Coronary artery (tissue), 2 donors: ENCODE data around the gene IFNAR1.
A peak's percentile ranks its signal among the peaks of the same experiment; 100 is the strongest.

Source experiments
- DNase-seq: peaks from one replicate; pipeline ENCODE4 v3.0.0-alpha.2; 2017; ENCODE audit warnings: low spot score
- H3K27ac ChIP-seq, 2 donors: fragments of 200-600 bp; sonication (generic); one replicate each; pipeline ENCODE4 v1.5.1; 2016 to 2019
- H3K4me3 ChIP-seq: fragments of 200-600 bp; sonication (generic); 2 replicates; pipeline ENCODE4 v1.5.1; 2016; ENCODE audit warnings: mild to moderate bottlenecking, moderate library complexity
- TF ChIP-seq, protein P1 (sequence below): fragments of 200-600 bp; sonication (generic); IDR thresholded peaks from one replicate; pipeline ENCODE4 v1.5.1; 2019; ENCODE audit warnings: antibody characterized with exemption

IFNAR1 gene

DNA sequence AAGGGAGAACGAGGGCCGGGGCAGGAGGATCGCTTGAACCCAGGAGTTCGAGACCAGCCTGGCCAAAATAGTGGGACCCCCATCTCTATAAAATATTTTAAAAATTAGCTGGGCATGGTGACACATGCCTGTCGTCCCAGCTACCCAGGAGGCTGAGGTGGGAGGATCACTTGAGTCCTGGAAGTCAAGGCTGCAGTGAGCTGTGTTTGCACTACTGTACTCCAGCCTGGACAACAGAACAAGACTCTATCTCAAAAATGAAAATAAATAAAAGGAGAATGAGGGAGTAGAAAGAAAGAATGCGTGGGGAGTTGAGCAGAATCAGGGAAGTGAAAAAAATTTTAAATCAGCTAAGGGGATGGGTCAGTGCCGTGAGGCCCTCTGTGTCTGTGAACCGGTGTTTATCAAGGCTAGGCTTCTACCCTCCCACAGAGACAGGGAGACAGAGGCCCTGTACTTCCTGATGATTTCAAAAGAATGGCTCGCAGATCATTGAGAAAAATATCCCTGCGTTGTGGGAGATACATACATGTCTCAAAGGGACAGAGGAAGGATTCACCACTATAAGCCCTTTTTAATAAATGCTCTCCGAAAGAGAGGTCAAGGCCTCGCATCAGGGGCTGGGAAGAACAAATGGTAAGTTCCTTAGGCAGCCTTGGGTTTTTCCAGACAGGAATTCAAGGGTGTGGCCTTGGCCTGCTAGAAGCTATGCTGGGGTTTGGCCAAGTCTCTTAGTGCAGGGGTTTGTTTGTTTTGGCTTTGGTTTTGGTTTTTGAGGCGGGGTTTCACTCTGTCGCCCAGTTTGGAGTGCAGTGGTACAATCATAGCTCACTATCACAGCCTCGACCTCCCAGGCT lies 37.9 kb upstream of the IFNAR1 start:
- no peak for DNase-seq
- TF ChIP-seq, protein P1, sequence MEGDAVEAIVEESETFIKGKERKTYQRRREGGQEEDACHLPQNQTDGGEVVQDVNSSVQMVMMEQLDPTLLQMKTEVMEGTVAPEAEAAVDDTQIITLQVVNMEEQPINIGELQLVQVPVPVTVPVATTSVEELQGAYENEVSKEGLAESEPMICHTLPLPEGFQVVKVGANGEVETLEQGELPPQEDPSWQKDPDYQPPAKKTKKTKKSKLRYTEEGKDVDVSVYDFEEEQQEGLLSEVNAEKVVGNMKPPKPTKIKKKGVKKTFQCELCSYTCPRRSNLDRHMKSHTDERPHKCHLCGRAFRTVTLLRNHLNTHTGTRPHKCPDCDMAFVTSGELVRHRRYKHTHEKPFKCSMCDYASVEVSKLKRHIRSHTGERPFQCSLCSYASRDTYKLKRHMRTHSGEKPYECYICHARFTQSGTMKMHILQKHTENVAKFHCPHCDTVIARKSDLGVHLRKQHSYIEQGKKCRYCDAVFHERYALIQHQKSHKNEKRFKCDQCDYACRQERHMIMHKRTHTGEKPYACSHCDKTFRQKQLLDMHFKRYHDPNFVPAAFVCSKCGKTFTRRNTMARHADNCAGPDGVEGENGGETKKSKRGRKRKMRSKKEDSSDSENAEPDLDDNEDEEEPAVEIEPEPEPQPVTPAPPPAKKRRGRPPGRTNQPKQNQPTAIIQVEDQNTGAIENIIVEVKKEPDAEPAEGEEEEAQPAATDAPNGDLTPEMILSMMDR: no peak
- Histone ChIP-seq H3K27ac (peak overlapping the region; percentile 43 to 84), H3K4me3 (peak overlapping the region; percentile 8)

- H3K4me3 ChIP-seq: no peak overlapping the region
- TF ChIP-seq, protein P1: no peak
- DNase-seq: no peak
- peak overlapping the region in 1 of 2 donors; percentile 55 for H3K27ac ChIP-seq
These were observed 35.5 kb upstream of the IFNAR1 start for GRCh38 chr21:33289199-33289819.

- no peak for DNase-seq
- Histone ChIP-seq H3K27ac (no peak overlapping the region), H3K4me3 (no peak overlapping the region)
- TF ChIP-seq, protein P1: no peak
These were observed 34.3 kb upstream of the IFNAR1 start for GRCh38 chr21:33290441-33290840.

- no peak overlapping the region for H3K27ac ChIP-seq
- TF ChIP-seq, protein P1: no peak
- DNase-seq: no peak
- H3K4me3 ChIP-seq: no peak overlapping the region
These were observed 33.1 kb upstream of the IFNAR1 start for GRCh38 chr21:33291686-33292085.

GRCh38 chr21:33292724-33293123 lies 32.0 kb upstream of the IFNAR1 start:
- no peak for DNase-seq
- Histone ChIP-seq H3K4me3 (no peak overlapping the region), H3K27ac (no peak overlapping the region)
- TF ChIP-seq, protein P1: no peak

DNA sequence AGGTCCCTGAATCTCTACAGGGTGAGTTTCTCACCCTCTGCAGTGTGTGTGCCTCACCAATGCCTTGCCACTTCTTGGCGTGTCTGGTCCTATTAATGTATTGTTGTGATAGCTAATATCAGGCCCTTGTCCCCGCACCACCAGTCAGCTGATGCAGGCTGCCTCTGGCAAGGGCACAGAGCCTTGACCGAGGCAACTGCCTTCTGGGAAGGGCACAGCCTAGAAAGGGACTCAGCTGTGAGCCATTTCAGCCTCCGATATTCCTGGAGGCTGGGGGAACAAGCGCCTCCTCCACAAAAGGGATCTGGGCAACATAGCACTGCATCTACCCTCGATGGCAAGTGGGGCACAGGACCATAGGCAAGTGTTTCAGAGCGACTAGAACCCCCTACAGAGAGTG lies 31.6 kb upstream of the IFNAR1 start:
- TF ChIP-seq, protein P1: no peak
- no peak overlapping the region for H3K27ac ChIP-seq
- no peak for DNase-seq
- no peak overlapping the region for H3K4me3 ChIP-seq

GRCh38 chr21:33293811-33294216 lies 31.0 kb upstream of the IFNAR1 start:
- TF ChIP-seq, protein P1: no peak
- Histone ChIP-seq H3K27ac (no peak overlapping the region), H3K4me3 (no peak overlapping the region)
- no peak for DNase-seq
